ENCODE measurements around the gene NKX2-3. TPM values are rescaled to one million over a fixed set of nuclear protein-coding genes. Genes with fewer than 3 reads are reported as not detected.

Gene NKX2-3
- total and polyA plus RNA-seq, 9 of the 15 experiments (the other 6 are each of a cell fraction or from before 2014, with no cell fraction given): not detected

GRCh38 chr10:99537989-99538917, 5.5 kb downstream of the NKX2-3 start:
- intact Hi-C loops (cut with micrococcal nuclease): no loop called here
- TF ChIP-seq TCF15 (CRISPR knock-in tag; IDR thresholded peaks at IDR 0.05): no peak
- no peak for TF ChIP-seq NFXL1 (CRISPR knock-in tag; IDR thresholded peaks at IDR 0.05)
- TF ChIP-seq PRPF4 (IDR thresholded peaks at IDR 0.05; ENCODE audit: insufficient read depth, low read depth, low read length, poor library complexity, severe bottlenecking): no peak
- TF ChIP-seq ZNF79 (CRISPR knock-in tag; IDR thresholded peaks at IDR 0.05; ENCODE audit: low read depth): no peak
- no peak for TF ChIP-seq KLF13 (tag; IDR thresholded peaks at IDR 0.05; ENCODE audit: borderline replicate concordance, low read depth)
- no peak for TF ChIP-seq CBX8 (IDR thresholded peaks at IDR 0.05; ENCODE audit: borderline replicate concordance, extremely low read depth, low read depth, low read length, poor library complexity, severe bottlenecking)

More at GRCh38 chr10:99537989-99538917, 5.5 kb downstream of the NKX2-3 start:
- Histone ChIP-seq H3K4me2 (ENCODE audit: insufficient read depth, low read length) (no peak overlapping the region), H3K27ac (ENCODE audit: extremely low read depth, low read depth, low read length) (no peak overlapping the region), H3K9me1 (ENCODE audit: control insufficient read depth, insufficient read depth, low read length) (no peaks in the 10 kb centered on the region), H4K20me1 (replicated peaks; ENCODE audit: control insufficient read depth, insufficient read depth, low read length) (no peaks in the 10 kb centered on the region), H2AFZ (ENCODE audit: low read depth, low read length) (no peak overlapping the region), H3K79me2 (ENCODE audit: control insufficient read depth, insufficient read depth, low read length) (no peaks in the 10 kb centered on the region), H3K27me3 (ENCODE audit: control insufficient read depth in 2 of 2, insufficient read depth in 2 of 2, low read length in 2 of 2) (peaks cover 6 to 59% of the 10 kb centered on the region in 2 experiments; a peak in 4 of 5 replicates), H3K9ac (ENCODE audit: insufficient read depth in 1 of 2, low read depth in 2 of 2, low read length in 2 of 2) (no peak overlapping the region), H3K4me1 (replicated peaks in 1 of 2; ENCODE audit: control insufficient read depth in 2 of 2, insufficient read depth in 2 of 2, low read length in 2 of 2) (peaks cover 0 to 10% of the 10 kb centered on the region in 2 experiments; a peak in 2 of 5 replicates), H3K4me3 (no peak overlapping the region), H3K9me3 (replicated peaks; ENCODE audit: control insufficient read depth, insufficient read depth, low read depth, low read length) (no peaks in the 10 kb centered on the region), H3K36me3 (ENCODE audit: control insufficient read depth, insufficient read depth, low read length) (no peaks in the 10 kb centered on the region)
- WGBS (ENCODE audit: insufficient coverage, low coverage, missing lambda C conversion rate): 8% methylated on average over 10 of the region's 10 CpGs
- ChIA-PET POLR2A (no interaction called here), CTCF (ENCODE audit: low intra/inter-chr PET ratio) (no interaction called here)
- BruUV-seq (replicated peaks): no TSS peak
- in situ Hi-C loops (cut with MboI): no loop called here
- DNase-seq (ENCODE audit: extremely low read depth in 1 of 4, low spot score in 3 of 4): no peak
- no peak for ATAC-seq
- no peak for FAIRE-seq
